H1 (cell line): ENCODE measurements around the gene DCAF8. TPM values are rescaled to one million over a fixed set of nuclear protein-coding genes. Genes with fewer than 3 reads are reported as not detected.

Source experiments
- CTCF ChIA-PET: fragments of 300-600 bp; sonication (Branson Sonifier 250); formaldehyde crosslinking; loops from one replicate; lab custom pipeline; 2021; ENCODE audit not compliant: partially characterized antibody; lab: Charles Lee
- POLR2A ChIA-PET: fragments of 300-600 bp; sonication (Branson Sonifier 250); formaldehyde crosslinking; loops from one replicate; lab custom pipeline; 2021; ENCODE audit warnings: inconsistent platforms; ENCODE audit not compliant: partially characterized antibody; lab: Charles Lee
- DNase-seq, 2 experiments: peaks; one replicate each; pipeline versions ENCODE4 v3.0.0 to v3.0.0-alpha.2; 2010 to 2022; ENCODE audit warnings: low spot score in 2 of 2, low read depth in 1 of 2, mixed read lengths in 1 of 2
- FAIRE-seq: peaks from 2 replicates; lab custom pipeline; 2011; peaks lifted over from hg19 to GRCh38; lab: Jason Lieb, UNC
- H2AFZ ChIP-seq: 2 replicates; pipeline ENCODE4 v1.8.1; 2012; ENCODE audit warnings: low read length, inconsistent platforms
- H2AK5ac ChIP-seq: 2 replicates; pipeline ENCODE4 v1.6.1; 2013; ENCODE audit warnings: low read depth, low read length
- H2BK120ac ChIP-seq: replicated peaks from 2 replicates; pipeline ENCODE3; 2013; ENCODE audit warnings: low read depth, low read length, inconsistent platforms
- H2BK12ac ChIP-seq: 2 replicates; pipeline ENCODE4 v1.6.1; 2013; ENCODE audit warnings: low read depth, low read length
- H2BK15ac ChIP-seq: 2 replicates; pipeline ENCODE4 v1.6.1; 2013; ENCODE audit warnings: low read length
- H2BK20ac ChIP-seq: 2 replicates; pipeline ENCODE4 v1.6.1; 2013; ENCODE audit warnings: low read length
- H2BK5ac ChIP-seq: 2 replicates; pipeline ENCODE4 v1.6.1; 2013; ENCODE audit warnings: low read depth, low read length
- H3K14ac ChIP-seq: 2 replicates; pipeline ENCODE4 v1.6.1; 2013; ENCODE audit warnings: inconsistent platforms; ENCODE audit not compliant: insufficient read length
- H3K18ac ChIP-seq: 2 replicates; pipeline ENCODE4 v1.6.1; 2013; ENCODE audit warnings: low read length; ENCODE audit errors: extremely low read depth
- H3K23ac ChIP-seq: 2 replicates; pipeline ENCODE4 v1.6.1; 2013; ENCODE audit warnings: inconsistent platforms; ENCODE audit not compliant: insufficient read length
- H3K23me2 ChIP-seq: 2 replicates; pipeline ENCODE4 v1.6.1; 2013; ENCODE audit warnings: low read depth, low read length
- H3K27ac ChIP-seq: 2 replicates; pipeline ENCODE4 v1.6.1; 2011; ENCODE audit warnings: low read depth, low read length, inconsistent platforms
- H3K27me3 ChIP-seq, 4 experiments: replicated peaks in 1 of 4; 1 replicate in 1 of 4; 2 replicates in 3 of 4; pipeline versions ENCODE4 v1.6.1 to v1.8.1; 2011 to 2013; ENCODE audit warnings: low read length in 3 of 4, mild to moderate bottlenecking in 3 of 4, inconsistent platforms in 2 of 4, mixed read lengths in 2 of 4, moderate library complexity in 1 of 4; ENCODE audit not compliant: control insufficient read depth in 3 of 4, insufficient read depth in 3 of 4; ENCODE audit errors: extremely low read depth in 1 of 4
- H3K36me3 ChIP-seq, 4 experiments: 2 replicates each; pipeline versions ENCODE4 v1.6.1 to v1.8.1; 2011 to 2013; ENCODE audit warnings: mild to moderate bottlenecking in 4 of 4, low read length in 3 of 4, moderate library complexity in 2 of 4, control low read depth in 1 of 4, inconsistent platforms in 1 of 4; ENCODE audit not compliant: insufficient read depth in 4 of 4, control insufficient read depth in 2 of 4
- H3K4ac ChIP-seq: replicated peaks from 2 replicates; pipeline ENCODE3; 2013; ENCODE audit warnings: low read length, low read depth, mixed read lengths, inconsistent platforms; ENCODE audit not compliant: insufficient read length
- H3K4me1 ChIP-seq, 4 experiments: replicated peaks in 1 of 4; 1 replicate in 1 of 4; 2 replicates in 3 of 4; pipeline versions ENCODE4 v1.6.1 to v1.8.1; 2011 to 2013; ENCODE audit warnings: low read length in 3 of 4, inconsistent platforms in 2 of 4, mixed read lengths in 1 of 4; ENCODE audit not compliant: insufficient read depth in 4 of 4, control insufficient read depth in 3 of 4
- H3K4me2 ChIP-seq, 2 experiments: 2 replicates each; pipeline versions ENCODE4 v1.6.1 to v1.8.1; 2011 to 2013; ENCODE audit warnings: low read depth in 2 of 2, low read length in 2 of 2, control low read depth in 1 of 2, inconsistent platforms in 1 of 2, mild to moderate bottlenecking in 1 of 2; ENCODE audit not compliant: insufficient read depth in 1 of 2
- H3K4me3 ChIP-seq, 4 experiments: fragments of 200-600, 300-600 bp in 1 of 4; sonication (generic), shearing (Covaris generic), sonication (Bioruptor Twin) in 1 of 4; 2 replicates each; pipeline versions ENCODE4 v1.5.1 to v1.8.1; 2011 to 2016; ENCODE audit warnings: low read length in 4 of 4, low read depth in 3 of 4, control low read depth in 2 of 4, inconsistent platforms in 2 of 4, mild to moderate bottlenecking in 2 of 4, mixed read lengths in 1 of 4, moderate library complexity in 1 of 4; ENCODE audit not compliant: insufficient read depth in 2 of 4; ENCODE audit errors: extremely low read depth in 1 of 4
- H3K56ac ChIP-seq: replicated peaks from 2 replicates; pipeline ENCODE3; 2013; ENCODE audit warnings: low read depth, mild to moderate bottlenecking, mixed read lengths, low read length, inconsistent platforms; ENCODE audit not compliant: insufficient read length
- H3K79me1 ChIP-seq: 2 replicates; pipeline ENCODE4 v1.6.1; 2013; ENCODE audit warnings: low read depth, low read length, control low read depth
- H3K79me2 ChIP-seq, 2 experiments: 2 replicates each; pipeline versions ENCODE4 v1.6.1 to v1.8.1; 2012 to 2013; ENCODE audit warnings: low read length in 2 of 2, mild to moderate bottlenecking in 2 of 2, inconsistent platforms in 1 of 2; ENCODE audit not compliant: insufficient read depth in 2 of 2, control insufficient read depth in 1 of 2
- H3K9ac ChIP-seq, 4 experiments: replicated peaks in 1 of 4; 1 replicate in 1 of 4; 2 replicates in 3 of 4; pipeline versions ENCODE4 v1.6.1 to v1.8.1; 2011 to 2013; ENCODE audit warnings: low read depth in 3 of 4, low read length in 3 of 4, control low read depth in 2 of 4, mild to moderate bottlenecking in 2 of 4, moderate library complexity in 2 of 4, inconsistent platforms in 1 of 4; ENCODE audit errors: extremely low read depth in 1 of 4
- H3K9me3 ChIP-seq, 2 experiments: 2 replicates each; pipeline versions ENCODE4 v1.6.1 to v1.8.1; 2012 to 2013; ENCODE audit warnings: mild to moderate bottlenecking in 2 of 2, moderate library complexity in 2 of 2, control low read depth in 1 of 2, inconsistent platforms in 1 of 2, low read depth in 1 of 2, low read length in 1 of 2, mixed read lengths in 1 of 2; ENCODE audit not compliant: insufficient read depth in 2 of 2
- H4K20me1 ChIP-seq, 2 experiments: replicated peaks in 1 of 2; 2 replicates each; pipeline versions ENCODE3 to v1.8.1; 2011 to 2013; ENCODE audit warnings: inconsistent platforms in 2 of 2, low read length in 2 of 2, mild to moderate bottlenecking in 1 of 2; ENCODE audit not compliant: insufficient read depth in 2 of 2, control insufficient read depth in 1 of 2
- H4K5ac ChIP-seq: 2 replicates; pipeline ENCODE4 v1.6.1; 2013; ENCODE audit warnings: low read length, low read depth, mixed read lengths, inconsistent platforms; ENCODE audit not compliant: insufficient read length
- H4K8ac ChIP-seq: 2 replicates; pipeline ENCODE4 v1.8.0; 2013; ENCODE audit warnings: mild to moderate bottlenecking, moderate library complexity, low read length, inconsistent platforms; ENCODE audit not compliant: insufficient read depth; ENCODE audit errors: extremely low read depth
- H4K91ac ChIP-seq: replicated peaks from 2 replicates; pipeline ENCODE3; 2013; ENCODE audit warnings: low read length, mixed read lengths, inconsistent platforms; ENCODE audit not compliant: insufficient read length
- JUND ChIP-seq: IDR thresholded peaks from 2 replicates; pipeline ENCODE4 v1.6.1; 2011; ENCODE audit warnings: mild to moderate bottlenecking, improper control_type of control experiment, low read length
- PHF8 ChIP-seq: fragments of 200-600 bp; sonication (generic); conservative IDR thresholded peaks from 2 replicates; pipeline ENCODE4 v1.7.1; 2012; ENCODE audit warnings: low read depth, mild to moderate bottlenecking, inconsistent platforms, low read length, moderate library complexity
- RFX5 ChIP-seq: IDR thresholded peaks from 2 replicates; pipeline ENCODE4 v1.6.1; 2011; ENCODE audit warnings: low read depth, low read length, improper control_type of control experiment, borderline replicate concordance
- SIN3A ChIP-seq, 2 experiments: IDR thresholded peaks in 1 of 2; conservative IDR thresholded peaks in 1 of 2; 2 replicates each; pipeline ENCODE4 v1.6.1; 2011 to 2012; ENCODE audit warnings: low read length in 2 of 2, improper control_type of control experiment in 1 of 2, low read depth in 1 of 2, mild to moderate bottlenecking in 1 of 2
- WGBS, 2 experiments: shearing (Covaris generic) in 1 of 2; methylation state at CpG; one replicate each; pipeline versions ENCODE4 v1.1.6 to v1.1.7; 2013 to 2015; ENCODE audit warnings: low lambda C conversion rate in 2 of 2, mixed read lengths in 2 of 2, inconsistent platforms in 1 of 2, low coverage in 1 of 2, missing lambda C conversion rate in 1 of 2; ENCODE audit not compliant: insufficient replicate concordance in 2 of 2, insufficient coverage in 1 of 2, insufficient read length in 1 of 2; ENCODE audit errors: extremely low coverage in 1 of 2, missing lambda C conversion rate in 1 of 2; 5-methylcytosine and 5-hydroxymethylcytosine counted together
- polyA plus RNA-seq, 7 experiments: library from polyadenylated mRNA; depleted of rRNA in 3 of 7; stranded (reverse) in 5 of 7; unstranded in 2 of 7; fragments of >200 nt in 5 of 7; fragments of 200-250 nt in 2 of 7; gene quantifications; 1 replicate in 5 of 7; 2 replicates in 1 of 7; 4 replicates in 1 of 7; pipeline versions ENCODE4 v1.2.1 to v1.2.3, GENCODE V29; 2011 to 2013; ENCODE audit warnings: missing spikeins in 2 of 7, mixed read lengths in 2 of 7
- total RNA-seq: library from RNA; stranded (reverse); fragmentation: NEBNext Ultra II Directional; extraction: Animal tissue kit (Norgen Biotek cat#: 25700); gene quantifications from 2 replicates; pipeline ENCODE4 v1.2.1, GENCODE V29; 2021

DCAF8 gene
- total and polyA plus RNA-seq, 2 of the 8 experiments (the other 6 are each of a cell fraction or from before 2014, with no cell fraction given): 68.2 to 110 TPM

GRCh38 chr1:160261556-160261892, 825 bp downstream of the DCAF8 start:
- H4K8ac ChIP-seq: peak overlapping the region; percentile 99; the same call in 1 of the 2 replicates
- H2BK20ac ChIP-seq: no peak overlapping the region
- DNase-seq (no peak), FAIRE-seq (no peak)
- TF ChIP-seq SIN3A (conservative IDR thresholded peaks at IDR 0.05 in 1 of 2, IDR thresholded peaks at IDR 0.05 in 1 of 2; ENCODE audit: low read depth in 1 of 2, low read length in 2 of 2) (peak in 1 of 2 experiments; percentile 48; a peak in 1 of 4 replicates), PHF8 (no peak), RFX5 (no peak), JUND (peak; percentile 46; the same call in 1 of the 2 replicates)
- H3K79me2 ChIP-seq: peaks cover 5 to 54% of the 10 kb centered on the region in 2 experiments; a peak in 3 of 4 replicates
- H2BK12ac ChIP-seq: peak overlapping the region; percentile 95; the same call in 1 of the 2 replicates
- 3% methylated on average over 8 of the region's 8 CpGs; no CpG with 5 or more reads in 1 of the 2 experiments for WGBS, 2 experiments
- peak overlapping the region; percentile 5 for H3K4ac ChIP-seq
- peak overlapping the region; percentile 91 to 99 (median 96) for H3K4me3 ChIP-seq
- peaks cover 2 to 13% (median 5%) of the 10 kb centered on the region in 4 experiments; a peak in 6 of 7 replicates for H3K4me1 ChIP-seq
- H3K23ac ChIP-seq: no peak overlapping the region
- H3K36me3 ChIP-seq: no peaks in the 10 kb centered on the region
- ChIA-PET POLR2A (interaction anchor here (0.7 to 7.6 kb wide), 20 partner anchors 9 to 414 kb away, joined by 3 to 58 read pairs (median 5); partner anchors contain the start of genes IGSF8 and PEX19), CTCF (interaction anchor here (0.9 to 4.2 kb wide), 5 partner anchors 9 to 151 kb away, joined by 3 to 28 read pairs (median 3); no protein-coding TSS in a partner anchor)
- peak overlapping the region; percentile 97 for H3K27ac ChIP-seq
- H3K27me3 ChIP-seq: no peaks in the 10 kb centered on the region
- H3K18ac ChIP-seq: no peak overlapping the region; the same call in 1 of the 2 replicates
- no peak overlapping the region; the same call in 1 of the 2 replicates for H2AK5ac ChIP-seq
- H3K14ac ChIP-seq: no peak overlapping the region
- H3K4me2 ChIP-seq: peak overlapping the region; percentile 65 to 89
- H3K23me2 ChIP-seq: 0 out of 2 replicates have a peak, but pooled peaks cover 2% of the 10 kb centered on the region
- peak overlapping the region; percentile 95 for H4K5ac ChIP-seq
- H4K20me1 ChIP-seq: no peaks in the 10 kb centered on the region
- H3K79me1 ChIP-seq: no peaks in the 10 kb centered on the region; the same call in 1 of the 2 replicates
- no peak overlapping the region; the same call in 1 of the 2 replicates for H2AFZ ChIP-seq
- peak overlapping the region; percentile 96 for H3K56ac ChIP-seq
- no peak overlapping the region for H2BK120ac ChIP-seq
- no peak overlapping the region for H2BK15ac ChIP-seq
- peak overlapping the region; percentile 100 for H2BK5ac ChIP-seq
- H4K91ac ChIP-seq: peak overlapping the region; percentile 94
- H3K9ac ChIP-seq: peak overlapping the region; percentile 96 to 99 (median 98)
- no peaks in the 10 kb centered on the region for H3K9me3 ChIP-seq
